Central memory CD4-positive, alpha-beta T cell (primary cell): ENCODE measurements around the gene NAV2.
A peak's percentile ranks its signal among the peaks of the same experiment; 100 is the strongest.

Experiments
- DNase-seq: peaks from one replicate; pipeline ENCODE4 v3.0.0; 2022

The NAV2 gene

DNA sequence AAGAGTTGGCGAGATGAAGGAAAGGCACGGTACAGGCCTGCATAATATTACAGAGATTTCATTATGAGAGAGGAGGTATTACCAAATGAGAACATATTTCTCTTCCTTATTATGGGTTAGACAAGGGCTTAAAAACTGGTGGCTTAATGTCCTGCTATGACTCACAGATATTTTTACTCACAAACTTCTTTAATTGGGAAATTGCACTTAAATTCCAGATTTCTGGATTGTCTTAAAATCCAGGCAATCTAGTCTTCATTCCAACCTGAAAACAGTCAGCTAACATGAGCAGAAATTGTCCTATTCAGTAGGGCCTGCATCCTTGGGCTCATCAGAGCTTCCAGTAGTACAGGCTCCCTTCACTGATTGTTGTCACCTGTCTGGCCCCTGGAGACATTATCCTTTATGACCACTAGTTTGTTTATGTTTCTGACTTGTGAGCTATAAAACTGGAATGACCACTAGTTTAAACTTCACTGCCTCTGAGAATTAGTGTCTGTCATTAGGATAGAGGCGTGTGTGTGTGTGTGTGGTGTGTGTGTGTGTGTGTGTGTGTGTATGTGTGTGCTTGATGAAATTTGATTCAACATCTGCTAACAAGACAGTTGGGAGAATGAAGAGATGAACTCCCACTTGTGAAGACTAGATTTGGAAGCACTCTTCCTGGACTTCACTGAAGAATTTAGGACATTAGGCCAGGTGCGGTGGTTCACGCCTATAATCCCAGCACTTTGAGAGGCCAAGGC is 422.5 kb downstream of the NAV2 start:
- no peak for DNase-seq

DNA sequence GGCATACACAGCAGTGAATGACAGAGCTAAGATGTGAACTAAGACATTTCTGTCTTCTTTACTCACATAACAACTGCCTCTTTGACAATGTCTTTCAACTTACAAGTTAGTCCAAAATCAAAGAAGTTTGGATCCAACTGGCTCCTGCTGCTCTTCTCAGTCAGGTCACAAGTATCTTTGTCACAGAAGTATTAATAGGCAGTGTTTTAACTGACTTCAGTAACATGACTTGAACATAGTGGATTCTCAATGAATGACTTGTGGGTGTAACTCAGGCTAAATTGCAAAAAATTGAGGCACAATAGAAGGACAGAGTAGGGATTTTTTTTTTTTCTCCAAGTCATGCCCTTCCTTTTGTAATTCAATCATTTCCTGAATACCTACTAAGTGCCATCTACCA is 425.0 kb downstream of the NAV2 start:
- DNase-seq: no peak

DNA sequence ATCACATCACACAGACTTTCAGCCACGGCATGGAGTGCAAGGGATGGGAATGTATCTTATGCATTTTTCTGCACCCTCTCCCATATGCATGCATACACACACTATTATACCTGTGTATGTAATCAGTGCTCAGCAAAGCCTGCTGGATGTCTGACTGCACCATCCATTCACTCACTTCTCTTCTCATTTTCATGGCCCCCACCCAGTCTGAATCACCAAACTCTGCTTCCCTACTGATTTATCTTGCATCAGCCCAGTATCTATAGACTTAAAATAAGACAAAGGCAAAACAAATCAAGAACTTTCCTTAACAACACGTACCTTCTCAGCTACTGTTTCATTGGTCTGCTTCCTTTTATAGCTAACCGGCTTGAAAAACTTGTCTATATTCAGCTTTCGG is 426.1 kb downstream of the NAV2 start:
- no peak for DNase-seq

DNA sequence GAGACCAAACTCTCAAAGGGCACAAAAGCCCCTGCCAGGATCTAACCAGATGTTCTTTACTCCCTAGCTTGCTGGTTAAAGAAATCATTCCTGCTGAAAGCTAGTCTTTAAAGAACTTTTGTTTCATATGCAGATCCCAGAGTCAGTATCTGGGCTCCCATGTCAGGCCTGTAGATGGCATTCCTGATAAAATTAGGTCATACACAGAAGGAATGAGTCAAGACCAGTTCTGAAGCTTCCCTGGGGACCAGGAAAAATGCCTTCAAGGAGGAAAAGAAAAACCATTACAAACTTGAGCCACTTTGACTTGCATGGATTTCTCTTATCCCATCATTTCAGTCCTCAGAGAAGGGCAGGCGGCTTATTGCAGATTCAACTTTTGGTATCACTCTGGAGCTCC is 441.7 kb downstream of the NAV2 start:
- no peak for DNase-seq

DNA sequence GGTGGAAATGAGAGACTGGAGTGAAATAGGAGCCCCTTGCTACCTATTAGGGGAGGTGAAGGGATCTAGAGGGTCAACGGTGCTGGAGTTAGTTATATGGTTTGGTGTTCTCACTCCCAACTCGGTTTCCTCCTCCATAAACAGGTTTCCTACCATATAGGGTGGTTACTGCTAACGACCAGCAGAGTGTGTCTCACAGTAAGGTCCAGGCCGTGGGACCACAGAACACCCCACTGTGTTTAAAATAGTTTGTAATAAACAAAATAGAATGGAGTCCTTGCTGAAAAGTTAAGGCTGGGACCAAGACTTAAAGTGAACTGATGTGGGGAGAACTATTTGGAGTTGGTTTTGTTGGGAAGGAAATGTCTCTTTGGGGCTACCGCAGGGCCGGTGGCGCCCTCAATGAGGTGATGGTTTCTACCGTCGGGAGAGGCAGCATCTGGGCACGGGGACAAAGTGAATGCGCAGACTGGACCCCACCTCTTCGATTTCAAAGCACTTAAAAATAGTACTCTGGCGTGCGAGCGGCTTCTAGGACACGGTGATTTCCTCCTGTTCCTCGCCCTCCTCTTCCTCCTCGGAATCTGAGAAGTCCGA is 443.1 kb downstream of the NAV2 start:
- DNase-seq: no peak

GRCh38 chr11:20156280-20156875 is 443.7 kb downstream of the NAV2 start:
- peak; percentile 70 for DNase-seq

DNA sequence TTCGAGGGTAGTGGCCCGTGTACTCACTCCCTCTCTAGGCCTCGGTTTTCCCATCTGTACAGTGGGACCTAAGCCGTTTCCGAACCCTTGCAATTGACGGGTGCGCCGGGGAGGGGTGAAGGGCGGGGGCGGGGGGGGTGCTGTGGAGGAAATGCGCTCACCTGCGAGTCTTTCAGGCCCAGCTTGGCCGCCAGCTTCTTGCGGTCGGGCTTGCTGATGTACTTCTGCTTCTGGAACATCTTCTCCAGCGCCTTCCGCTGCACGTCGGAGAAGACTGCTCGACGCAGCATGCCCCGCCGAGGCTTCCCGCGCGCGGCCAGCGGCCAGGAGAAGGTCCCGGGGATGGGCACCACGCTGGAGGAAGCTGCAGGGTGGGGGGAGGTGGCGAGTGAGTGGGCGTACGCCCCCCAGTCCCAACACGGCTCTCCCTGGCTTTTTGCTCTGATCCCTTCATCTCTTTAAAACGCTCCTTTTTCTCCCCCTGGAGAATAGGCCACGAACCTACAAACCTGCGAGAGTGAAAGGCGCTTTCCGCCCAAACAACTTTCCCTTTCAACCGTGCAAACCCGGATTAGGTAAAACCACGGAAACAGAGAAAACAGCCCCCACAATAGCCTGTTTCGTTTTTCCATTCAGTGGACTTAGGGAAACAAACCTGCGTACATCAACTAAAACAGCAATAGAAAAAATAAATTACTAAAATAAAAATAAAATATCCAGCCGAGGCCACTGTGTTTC is 444.4 kb downstream of the NAV2 start:
- DNase-seq: peak; percentile 56

GRCh38 chr11:20157728-20158127 is 445.1 kb downstream of the NAV2 start:
- no peak for DNase-seq

GRCh38 chr11:20158597-20159257 is 446.1 kb downstream of the NAV2 start:
- DNase-seq: no peak

DNA sequence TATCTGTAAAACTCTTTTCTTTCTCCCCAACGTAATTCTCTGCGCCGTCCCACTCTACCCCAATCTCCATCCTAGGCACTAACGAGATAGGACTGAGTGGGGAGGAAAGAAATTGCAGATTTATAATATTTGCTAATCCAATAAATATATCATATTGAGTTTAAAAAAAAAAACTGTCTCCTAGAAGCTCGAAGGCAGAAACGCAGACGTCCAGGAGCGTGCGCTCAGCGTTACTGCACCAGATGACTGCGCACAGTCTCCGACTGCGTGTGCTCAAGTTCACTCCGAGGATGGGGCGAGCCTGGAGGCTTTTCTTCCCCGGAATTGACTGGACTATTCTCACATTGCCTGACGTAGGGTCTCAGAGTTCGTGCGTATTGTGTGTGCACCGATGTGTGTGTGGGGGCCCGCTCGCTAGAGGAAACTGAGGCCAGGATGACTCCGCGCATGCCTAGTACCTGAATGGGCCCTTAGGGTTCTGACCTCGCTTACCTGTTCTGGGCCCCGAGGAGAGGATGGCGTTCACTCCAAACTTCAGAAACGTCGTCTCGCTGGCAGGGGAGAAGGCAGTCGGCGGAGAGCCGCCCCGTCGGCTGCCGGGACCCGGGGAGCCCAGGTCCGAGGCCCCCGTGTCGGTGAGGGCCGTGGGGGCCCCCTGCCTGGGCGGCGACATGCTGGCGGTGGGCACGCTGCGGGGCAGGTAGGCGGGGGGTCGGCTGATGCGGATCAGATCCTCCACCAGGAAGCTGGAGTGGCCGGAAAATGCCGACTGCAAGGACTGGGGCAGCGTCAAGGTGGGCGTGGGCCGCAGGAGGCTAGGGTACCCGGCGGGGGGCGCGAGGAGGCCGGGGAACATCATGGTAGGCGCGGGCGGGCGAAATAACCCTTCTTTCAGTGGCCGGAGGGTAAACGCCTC is 447.1 kb downstream of the NAV2 start:
- no peak for DNase-seq

- DNase-seq: no peak
Observed at GRCh38 chr11:20160425-20161229, 448.0 kb downstream of the NAV2 start, which contains the start of gene DBX1. Gene DBX1 (minus strand): TSS chr11:20160475. CDS start chr11:20160324, 151 bp downstream.

GRCh38 chr11:20161230-20161918 is 448.7 kb downstream of the NAV2 start:
- DNase-seq: no peak

DNA sequence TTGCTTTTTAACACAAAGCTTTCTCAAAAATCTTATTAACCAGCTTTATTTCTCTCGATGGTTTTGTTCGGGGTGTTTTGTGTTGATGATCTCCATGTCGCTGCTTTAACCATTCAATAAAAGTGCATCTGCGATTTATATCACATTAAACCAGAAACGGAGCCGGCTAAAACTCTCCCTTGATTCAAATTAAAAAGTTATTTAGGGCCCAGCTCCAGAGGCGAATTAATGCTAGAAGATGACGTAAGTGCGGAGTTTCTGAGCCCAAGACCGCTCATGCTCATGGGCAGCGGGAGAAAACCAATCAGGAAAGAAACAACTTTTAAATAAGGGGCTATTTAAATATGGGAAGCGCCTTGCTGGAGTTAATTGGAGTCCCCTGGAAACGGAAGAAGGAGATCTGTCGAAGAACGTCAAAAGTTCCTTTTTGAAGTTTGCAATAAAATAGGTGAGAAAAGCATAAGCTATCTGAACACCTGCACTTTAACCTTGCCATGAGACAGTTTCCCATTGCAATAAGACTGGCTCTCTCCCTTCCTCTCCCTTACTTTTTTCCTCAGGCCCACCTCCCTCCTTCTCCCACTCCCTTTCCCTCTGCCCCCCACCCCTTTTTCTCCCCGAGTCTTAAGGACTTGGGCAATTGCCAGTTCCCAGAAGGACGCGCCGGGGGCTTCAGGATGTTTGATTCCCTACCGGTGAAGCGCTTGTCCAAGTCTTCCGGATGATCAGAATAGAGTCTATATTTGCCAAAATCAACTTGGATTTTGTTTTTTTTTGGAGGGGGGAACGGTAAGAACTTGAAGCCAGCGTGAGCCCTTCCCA is 449.5 kb downstream of the NAV2 start:
- DNase-seq: no peak

- DNase-seq: no peak
Observed at GRCh38 chr11:20162824-20163782, 450.5 kb downstream of the NAV2 start.

- no peak for DNase-seq
Observed at GRCh38 chr11:20163783-20164481, 451.3 kb downstream of the NAV2 start.
